ENCODE data around the gene METTL25B. TPM values are rescaled to one million over a fixed set of nuclear protein-coding genes. Genes with fewer than 3 reads are reported as not detected.
A peak's percentile ranks its signal among the peaks of the same experiment; 100 is the strongest.

The METTL25B gene
- 10 to 100 TPM; 24.4 to 34.9 TPM for total RNA-seq
- polyA plus RNA-seq = 10 to 100 TPM; 28.3 to 42.6 TPM
- long read RNA-seq, donor 1, partial matches to known transcripts = 0 of 8 reads
- long read RNA-seq, donor 1, other reads (novel, unspliced or antisense) = 0 of 8 reads
- long read RNA-seq, donor 2, partial matches to known transcripts = 80 of 109 reads
- long read RNA-seq, donor 2, other reads (novel, unspliced or antisense) = 29 of 109 reads
- long read RNA-seq, donor 3, partial matches to known transcripts = 0 of 1 reads
- long read RNA-seq, donor 3, other reads (novel, unspliced or antisense) = 0 of 1 reads
- long read RNA-seq, donor 4 = 0 reads
- long read RNA-seq, donor 5, partial matches to known transcripts = 0 of 3 reads
- long read RNA-seq, donor 5, other reads (novel, unspliced or antisense) = 0 of 3 reads

- 0 to 1% methylated on average over 45 to 46 of the region's 46 CpGs for WGBS, 2 donors
- Histone ChIP-seq H3K36me3 (ENCODE audit: control insufficient read depth in 4 of 4, insufficient read depth in 4 of 4, low read length in 4 of 4) (peaks cover 11 to 21% (median 15%) of the 10 kb centered on the region in 4 donors), H3K27me3 (ENCODE audit: control insufficient read depth in 3 of 3, insufficient read depth in 3 of 3, low read length in 2 of 3) (no peaks in the 10 kb centered on the region), H3K9ac (ENCODE audit: insufficient read depth in 1 of 2, low read length in 2 of 2) (peak within 1 kb of the TSS; percentile 98 to 100), H3K4me3 (peak within 1 kb of the TSS; percentile 88), H3K27ac (ENCODE audit: low read depth in 1 of 2, low read length in 1 of 2) (peak within 1 kb of the TSS; percentile 83 to 87), H3K9me3 (ENCODE audit: control insufficient read depth in 4 of 4, insufficient read depth in 3 of 4, low read length in 3 of 4) (no peaks in the 10 kb centered on the region), H3K4me1 (ENCODE audit: control insufficient read depth in 5 of 5, insufficient read depth in 5 of 5, low read length in 5 of 5) (peaks cover 14 to 36% (median 16%) of the 10 kb centered on the region in 5 donors)
- peak; percentile 86 for ATAC-seq (ENCODE audit: insufficient read depth, low FRiP score)
- no peak for TF ChIP-seq CTCF (IDR thresholded peaks at IDR 0.05; ENCODE audit: control extremely low read depth, extremely low read depth)
- DNase-seq = peak; percentile 83 to 89 (median 87)
Measured at GRCh38 chr1:156727926-156728598, at the start of gene METTL25B. TSS of gene METTL25B (plus strand) at chr1:156728469. CDS start at chr1:156729105, 636 bp downstream.

GRCh38 chr1:156680056-156680455 is 48.2 kb upstream of the METTL25B start:
- DNase-seq (no peak), ATAC-seq (ENCODE audit: insufficient read depth, low FRiP score) (no peak)
- peaks cover 0 to 7% (median 6%) of the 10 kb centered on the region in 3 donors for H3K27me3 ChIP-seq (ENCODE audit: control insufficient read depth in 3 of 3, insufficient read depth in 3 of 3, low read length in 2 of 3)
- H3K36me3 ChIP-seq (ENCODE audit: control insufficient read depth in 4 of 4, insufficient read depth in 4 of 4, low read length in 4 of 4) = no peaks in the 10 kb centered on the region
- peaks cover 0 to 24% (median 4%) of the 10 kb centered on the region in 5 donors for H3K4me1 ChIP-seq (ENCODE audit: control insufficient read depth in 5 of 5, insufficient read depth in 5 of 5, low read length in 5 of 5)
- H3K27ac ChIP-seq (ENCODE audit: low read depth in 1 of 2, low read length in 1 of 2) = no peak overlapping the region
- no peaks in the 10 kb centered on the region for H3K9me3 ChIP-seq (ENCODE audit: control insufficient read depth in 4 of 4, insufficient read depth in 3 of 4, low read length in 3 of 4)
- H3K9ac ChIP-seq (ENCODE audit: insufficient read depth in 1 of 2, low read length in 2 of 2) = no peak overlapping the region
- no peak overlapping the region for H3K4me3 ChIP-seq
- WGBS, 2 donors = 57 to 59% methylated on average over 2 of the region's 2 CpGs
- no peak for TF ChIP-seq CTCF (IDR thresholded peaks at IDR 0.05; ENCODE audit: control extremely low read depth, extremely low read depth)

- ATAC-seq (ENCODE audit: insufficient read depth, low FRiP score) (no peak), DNase-seq (no peak)
- WGBS, 2 donors = 72 to 87% methylated on average over 8 of the region's 8 CpGs
- TF ChIP-seq CTCF (IDR thresholded peaks at IDR 0.05; ENCODE audit: control extremely low read depth, extremely low read depth) = no peak
- H3K27ac ChIP-seq (ENCODE audit: low read depth in 1 of 2, low read length in 1 of 2) = no peak overlapping the region
- H3K9ac ChIP-seq (ENCODE audit: insufficient read depth in 1 of 2, low read length in 2 of 2) = no peak overlapping the region
- no peaks in the 10 kb centered on the region for H3K36me3 ChIP-seq (ENCODE audit: control insufficient read depth in 4 of 4, insufficient read depth in 4 of 4, low read length in 4 of 4)
- H3K27me3 ChIP-seq (ENCODE audit: control insufficient read depth in 3 of 3, insufficient read depth in 3 of 3, low read length in 2 of 3) = peaks cover 0 to 7% (median 6%) of the 10 kb centered on the region in 3 donors
- H3K4me1 ChIP-seq (ENCODE audit: control insufficient read depth in 5 of 5, insufficient read depth in 5 of 5, low read length in 5 of 5) = peaks cover 0 to 11% (median 4%) of the 10 kb centered on the region in 5 donors
- no peak overlapping the region for H3K4me3 ChIP-seq
- no peaks in the 10 kb centered on the region for H3K9me3 ChIP-seq (ENCODE audit: control insufficient read depth in 4 of 4, insufficient read depth in 3 of 4, low read length in 3 of 4)
Measured at GRCh38 chr1:156681196-156681960, 46.9 kb upstream of the METTL25B start.

Measured in lung (tissue), 16 donors.